ENCODE measurements around the gene NOTCH4.

GRCh38 chr6:32247401-32247800 is 23.5 kb upstream of the NOTCH4 start:
- TF ChIP-seq CTCF (IDR thresholded peaks at IDR 0.05) (no peak), POLR2A (IDR thresholded peaks at IDR 0.05) (no peak)

Measured in testis (tissue), 2 donors.